C4-2B (cell line): ENCODE results near the gene KCNIP1.
"Not testable (repeated sequence)": the region's sequence is repeated elsewhere in the genome, so short reads cannot be mapped to it uniquely, and the experiment has no call there.

Experiments
- H3K27ac ChIP-seq: fragments of 450-650 bp; 2 replicates; pipeline ENCODE4 v1.5.1; 2017
- CTCF ChIP-seq: fragments of 450-650 bp; conservative IDR thresholded peaks from 2 replicates; pipeline ENCODE4 v1.5.1; 2017; ENCODE audit warnings: mild to moderate bottlenecking
- ZFX ChIP-seq: fragments of 450-650 bp; IDR thresholded peaks from 2 replicates; pipeline ENCODE4 v1.6.1; 2017

Gene KCNIP1

GRCh38 chr5:170753311-170753710 lies 249.5 kb downstream of the KCNIP1 start:
- H3K27ac ChIP-seq: no peak overlapping the region
- no peak for TF ChIP-seq CTCF
- TF ChIP-seq ZFX: no peak

- H3K27ac ChIP-seq: not testable (repeated sequence)
Observed at GRCh38 chr5:170754508-170754907, 250.7 kb downstream of the KCNIP1 start.

GRCh38 chr5:170755679-170756456 lies 252.0 kb downstream of the KCNIP1 start:
- TF ChIP-seq CTCF: no peak
- no peak for TF ChIP-seq ZFX

GRCh38 chr5:170756691-170757090 lies 252.9 kb downstream of the KCNIP1 start:
- H3K27ac ChIP-seq: no peak overlapping the region
- TF ChIP-seq CTCF (no peak), ZFX (no peak)

More at GRCh38 chr5:170755679-170756456, 252.0 kb downstream of the KCNIP1 start:
- no peak overlapping the region for H3K27ac ChIP-seq

GRCh38 chr5:170757182-170757601 lies 253.4 kb downstream of the KCNIP1 start:
- no peak for TF ChIP-seq CTCF
- no peak for TF ChIP-seq ZFX
- H3K27ac ChIP-seq: no peak overlapping the region

- no peak overlapping the region for H3K27ac ChIP-seq
Observed at GRCh38 chr5:170757669-170758068, 253.8 kb downstream of the KCNIP1 start.

GRCh38 chr5:170758481-170758880 lies 254.7 kb downstream of the KCNIP1 start:
- TF ChIP-seq CTCF (no peak), ZFX (no peak)
- H3K27ac ChIP-seq: no peak overlapping the region

More at GRCh38 chr5:170757669-170758068, 253.8 kb downstream of the KCNIP1 start:
- no peak for TF ChIP-seq CTCF
- no peak for TF ChIP-seq ZFX

- TF ChIP-seq ZFX (no peak), CTCF (no peak)
- H3K27ac ChIP-seq: no peak overlapping the region
Observed at GRCh38 chr5:170760113-170760512, 256.3 kb downstream of the KCNIP1 start.
